NCI-H2227 (cell line): ENCODE results near the gene NOS2.
A peak's percentile ranks its signal among the peaks of the same experiment; 100 is the strongest.

Source experiments
- DNase-seq: peaks from one replicate; lab custom pipeline; 2025; ENCODE audit not compliant: unreplicated experiment; lab: John Stamatoyannopoulos, UW

The NOS2 gene

GRCh38 chr17:27819145-27819544 is 18.8 kb upstream of the NOS2 start:
- no peak for DNase-seq

- no peak for DNase-seq
Observed at GRCh38 chr17:27818401-27819105, 18.2 kb upstream of the NOS2 start.

DNA sequence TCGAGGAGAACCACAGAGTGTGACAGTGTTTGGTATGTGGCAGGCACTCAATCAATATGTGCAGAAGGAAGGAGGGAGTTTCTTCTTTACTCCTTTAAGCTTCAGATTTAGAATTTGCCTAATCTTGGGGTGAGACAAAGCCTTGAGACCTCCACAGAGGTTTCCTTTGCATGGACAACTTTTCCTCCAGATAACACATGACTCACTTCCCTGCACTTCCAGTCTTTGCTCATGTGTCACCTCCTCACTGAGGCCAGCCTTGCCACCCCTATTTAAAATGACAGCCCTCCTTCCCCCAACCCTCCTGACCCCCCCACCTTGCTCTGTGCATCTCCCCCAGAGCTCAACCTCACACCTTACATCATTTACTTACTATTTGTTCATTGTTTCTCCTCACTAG is 17.4 kb upstream of the NOS2 start:
- DNase-seq, result no peak

- DNase-seq, result no peak
Observed at GRCh38 chr17:27816946-27817345, 16.6 kb upstream of the NOS2 start.

GRCh38 chr17:27811961-27812360 is 11.6 kb upstream of the NOS2 start:
- no peak for DNase-seq

DNA sequence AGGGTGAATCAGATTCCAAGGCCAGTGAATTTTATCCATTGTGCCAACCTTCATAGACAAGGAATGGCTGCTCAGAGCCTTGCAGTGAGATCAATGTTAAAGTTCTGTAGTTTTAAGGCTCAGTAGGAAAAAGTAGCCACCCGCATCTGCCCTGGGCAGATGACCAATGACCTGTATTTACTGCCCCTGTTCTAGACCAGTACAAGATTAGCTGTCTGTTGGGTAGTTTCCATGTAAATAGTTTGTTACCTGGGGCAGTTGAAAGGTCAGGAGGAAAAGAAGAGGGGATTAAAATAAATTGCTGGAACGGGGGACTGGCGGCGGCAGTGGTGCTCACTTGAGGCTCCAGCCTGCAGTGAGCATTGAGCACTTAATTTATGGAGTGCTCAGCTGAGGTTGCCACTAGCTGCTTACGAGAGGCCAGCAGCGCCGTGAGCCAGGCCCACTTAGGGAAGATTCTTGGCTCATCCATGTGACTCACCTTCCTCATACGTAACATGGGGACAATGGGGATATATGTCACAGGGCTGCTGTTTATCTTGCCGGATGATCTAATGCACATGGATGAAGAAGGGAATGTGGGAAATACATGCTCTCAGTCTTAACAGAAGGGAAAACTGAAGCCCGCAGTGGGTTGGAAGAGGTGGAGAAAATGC is 10.7 kb upstream of the NOS2 start:
- peak; percentile 37 for DNase-seq

GRCh38 chr17:27810211-27810901 is 10.0 kb upstream of the NOS2 start:
- DNase-seq, result no peak

- no peak for DNase-seq
Observed at GRCh38 chr17:27809555-27809954, 9.2 kb upstream of the NOS2 start.

DNA sequence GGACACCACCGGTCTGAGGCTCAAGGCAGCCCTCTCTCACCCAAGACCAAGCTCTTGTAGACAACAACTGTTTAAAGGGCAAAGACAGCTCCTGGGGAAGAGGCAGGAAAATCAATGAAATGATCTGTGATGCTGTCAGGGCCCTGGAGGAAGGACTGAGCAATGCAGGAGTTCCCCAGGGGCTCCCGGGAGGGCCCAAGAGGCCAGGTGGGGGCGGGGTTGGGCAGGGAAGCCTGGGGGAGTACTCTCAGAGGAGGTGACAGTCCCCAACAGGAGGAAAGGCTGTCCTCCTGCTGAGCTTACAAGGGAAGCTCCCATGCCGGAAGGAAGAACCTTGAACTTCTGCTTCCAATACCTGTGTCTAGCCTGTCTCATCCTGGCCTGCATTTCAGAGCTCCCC is 8.3 kb upstream of the NOS2 start:
- no peak for DNase-seq

- peak; percentile 34 for DNase-seq
Observed at GRCh38 chr17:27807567-27808470, 7.5 kb upstream of the NOS2 start.

DNA sequence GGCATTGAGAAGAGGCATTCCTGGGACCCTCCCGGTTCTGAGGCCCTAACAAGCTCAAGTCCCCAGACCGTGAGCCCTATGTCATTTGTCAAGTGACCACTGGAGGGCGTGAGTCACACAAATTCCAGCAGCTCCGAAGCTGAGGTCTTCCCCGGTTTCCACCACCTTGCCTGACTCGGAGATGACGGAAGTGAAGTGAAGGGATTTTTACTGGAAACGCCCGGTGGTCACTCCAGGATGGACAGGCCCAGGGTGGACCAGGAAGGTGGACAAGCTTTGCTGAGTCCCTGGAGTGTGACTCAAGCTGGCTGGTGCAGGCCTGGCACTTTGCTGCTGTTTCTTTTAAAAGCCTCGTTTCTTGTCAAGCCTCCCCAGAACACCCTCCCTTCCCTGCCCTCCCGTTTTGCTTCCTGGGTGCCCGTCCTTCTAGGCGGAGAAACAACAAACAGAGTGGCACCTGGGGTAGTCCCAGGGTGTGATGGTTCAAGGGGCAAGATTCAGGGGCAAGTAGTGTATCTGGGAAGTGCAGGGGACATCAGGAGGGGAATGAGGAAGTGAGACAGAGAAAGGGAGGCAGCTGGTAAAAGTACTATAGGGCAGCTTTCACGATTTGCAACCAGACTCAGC is 5.3 kb upstream of the NOS2 start:
- peak; percentile 82 for DNase-seq

GRCh38 chr17:27804113-27804512 is 3.8 kb upstream of the NOS2 start:
- no peak for DNase-seq

DNA sequence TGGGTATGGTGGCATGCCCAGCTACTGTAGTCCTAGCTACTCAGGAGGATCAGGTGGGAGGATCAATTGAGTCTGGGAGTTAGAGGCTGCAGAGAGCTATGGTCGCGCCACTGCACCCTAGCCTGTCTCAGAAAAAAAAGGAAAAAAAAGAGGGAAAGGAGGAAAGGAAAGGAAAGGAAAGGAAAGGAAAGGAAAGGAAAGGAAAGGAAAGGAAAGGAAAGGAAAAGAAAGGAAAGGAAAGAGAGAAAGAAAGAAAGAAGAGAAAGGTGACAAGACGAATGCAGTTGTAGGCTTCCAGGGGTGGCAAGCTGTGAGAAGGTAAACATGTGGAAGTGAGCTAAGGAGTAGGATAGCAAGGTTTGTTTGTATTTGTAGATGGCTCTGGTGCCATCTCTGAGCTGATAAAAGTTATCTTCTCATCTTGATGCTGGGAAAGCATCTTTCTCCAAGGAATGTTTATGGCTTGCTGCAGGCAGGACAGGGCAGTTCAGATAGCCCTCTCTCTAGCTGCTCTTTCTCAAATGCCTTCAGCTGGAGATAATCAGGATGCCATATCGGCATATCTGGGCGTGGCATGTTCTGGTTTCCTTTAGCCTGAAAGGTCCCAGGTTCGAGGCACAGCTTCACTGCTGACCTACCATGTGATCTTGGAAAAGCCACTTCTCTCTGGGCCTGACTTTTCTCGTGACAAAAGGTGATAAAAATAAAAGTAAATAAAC is 2.8 kb upstream of the NOS2 start:
- no peak for DNase-seq

DNA sequence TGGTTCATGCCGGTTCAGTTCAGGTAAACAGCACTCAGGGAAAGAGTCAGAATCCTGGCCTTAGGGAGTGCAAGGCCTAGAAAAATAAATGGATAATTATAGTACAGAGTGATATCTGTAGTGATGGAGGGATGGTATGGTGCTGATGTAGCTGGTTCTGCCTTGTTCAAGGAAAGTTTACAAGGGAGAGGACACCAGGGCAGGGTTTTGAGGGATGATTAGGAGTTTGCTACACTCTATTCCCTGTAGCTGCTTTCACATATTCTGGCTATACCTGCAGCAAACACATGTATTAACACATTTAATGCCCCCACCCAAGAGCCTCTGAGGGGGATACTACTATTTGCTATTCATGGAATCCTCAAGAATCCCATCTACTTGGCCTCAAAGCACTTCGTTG is 1.7 kb upstream of the NOS2 start:
- DNase-seq, result no peak

DNA sequence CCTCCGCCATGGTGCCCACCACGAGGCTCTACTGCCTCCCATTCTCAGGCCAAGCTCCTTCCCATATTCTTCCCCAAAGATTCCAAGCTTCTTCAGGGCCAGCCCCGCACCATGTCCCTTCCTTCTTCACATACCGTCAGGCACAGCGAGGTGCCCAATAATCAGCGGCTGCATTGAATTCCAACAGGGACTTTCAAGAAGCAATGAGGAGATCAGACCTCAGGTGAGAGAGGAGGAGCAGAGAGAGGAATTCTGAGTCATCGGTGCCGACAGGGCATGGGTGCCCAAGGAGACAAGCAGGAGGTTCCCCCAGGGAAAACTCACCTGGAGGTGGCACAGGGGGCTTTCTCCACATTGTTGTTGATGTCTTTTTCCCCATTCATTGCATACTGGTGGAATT is 2.0 kb downstream of the NOS2 start:
- DNase-seq, result no peak

DNA sequence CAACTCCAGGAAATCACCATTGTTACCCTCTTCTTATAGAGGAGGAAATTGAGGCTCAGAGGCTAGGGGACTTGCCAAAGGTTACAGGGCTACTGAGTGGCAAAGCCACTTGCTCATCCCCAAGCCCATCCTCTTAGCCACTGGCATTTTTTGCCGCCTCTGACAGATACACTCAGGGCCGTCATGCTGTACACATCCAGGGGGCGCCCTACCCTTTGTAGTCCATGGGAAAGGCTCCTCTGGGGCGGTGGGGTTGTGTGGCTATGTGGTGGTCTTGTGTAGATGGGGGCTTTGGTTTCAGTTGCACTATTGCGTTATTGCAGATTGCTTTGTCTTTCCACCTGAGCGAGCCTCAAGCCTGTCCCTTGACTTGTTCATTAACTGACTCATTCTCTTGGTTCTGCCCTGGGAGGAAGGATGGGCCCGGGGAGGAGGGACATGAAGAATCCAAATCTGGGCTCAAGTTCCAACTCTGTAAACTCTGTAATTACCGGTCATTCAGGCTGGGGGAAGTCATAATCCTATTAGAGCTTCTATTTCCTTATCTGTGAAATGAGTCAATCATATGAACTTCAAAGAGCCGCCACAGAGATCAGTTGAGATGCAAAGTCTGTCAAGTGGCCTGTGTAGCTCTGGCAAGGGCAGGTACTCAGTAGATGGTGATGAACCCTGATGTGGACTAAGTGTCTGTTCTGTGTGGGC is 2.8 kb downstream of the NOS2 start:
- no peak for DNase-seq

DNA sequence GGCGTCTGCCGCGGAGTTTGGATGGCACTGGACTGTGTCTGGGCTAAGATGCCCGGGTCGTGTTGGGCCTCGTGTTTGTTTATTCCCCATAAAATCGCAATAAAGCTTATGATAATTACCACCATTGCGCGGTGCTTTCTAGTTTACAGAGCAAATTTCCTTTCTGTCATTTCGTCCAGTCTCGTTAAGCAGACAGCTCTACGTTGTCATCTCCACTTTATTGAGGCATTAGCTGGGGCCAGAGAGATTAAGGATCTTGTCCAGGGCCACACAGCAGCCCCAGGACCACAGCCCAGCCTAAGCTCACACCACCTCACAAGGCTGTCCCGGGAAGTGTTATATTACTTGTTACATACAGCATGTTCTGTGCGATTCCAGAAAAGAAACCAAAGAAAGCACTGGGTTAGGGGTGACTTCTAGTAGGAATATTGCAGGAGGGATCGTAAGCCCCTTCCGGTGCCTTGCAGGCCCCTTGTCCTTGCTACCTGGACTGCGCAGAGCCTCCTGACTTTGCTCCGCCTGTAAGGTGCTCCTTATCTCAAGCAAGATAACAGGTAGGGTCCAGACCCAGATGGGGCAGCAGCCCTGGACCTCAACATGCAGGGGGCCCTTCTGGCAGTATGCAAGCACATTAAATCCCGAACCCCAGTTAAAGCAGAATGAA is 6.3 kb downstream of the NOS2 start:
- DNase-seq, result no peak

- peak; percentile 77 for DNase-seq
Observed at GRCh38 chr17:27793168-27793905, 7.0 kb downstream of the NOS2 start.
